Cardiac fibroblast (primary cell): ENCODE data around the gene ABLIM2.
A peak's percentile ranks its signal among the peaks of the same experiment; 100 is the strongest.

Experiments used
- DNase-seq, 2 donors: peaks; one replicate each; pipeline versions ENCODE4 v3.0.0 to v3.0.0-alpha.2; 2010; ENCODE audit warnings: low read depth in 2 of 2
- H3K4me3 ChIP-seq, 2 donors: replicated peaks in 1 of 2; 1 replicate in 1 of 2; 2 replicates in 1 of 2; pipeline ENCODE4 v1.5.1; 2011; ENCODE audit warnings: low read depth in 2 of 2, low read length in 2 of 2, mild to moderate bottlenecking in 2 of 2, moderate library complexity in 1 of 2
- CTCF ChIP-seq: IDR thresholded peaks from one replicate; pipeline ENCODE4 v1.5.1; 2011; ENCODE audit warnings: low read depth, mild to moderate bottlenecking, low read length, inconsistent platforms

ABLIM2 gene

GRCh38 chr4:8198206-8198905, 39.7 kb upstream of the ABLIM2 start:
- TF ChIP-seq CTCF: no peak
- no peak for DNase-seq
- H3K4me3 ChIP-seq: no peak overlapping the region

- no peak overlapping the region for H3K4me3 ChIP-seq
- TF ChIP-seq CTCF: no peak
- DNase-seq: no peak
Observed at GRCh38 chr4:8197521-8197920, 38.9 kb upstream of the ABLIM2 start.

- H3K4me3 ChIP-seq: no peak overlapping the region
- DNase-seq: no peak
- no peak for TF ChIP-seq CTCF
Observed at GRCh38 chr4:8195841-8196458, 37.3 kb upstream of the ABLIM2 start.

- TF ChIP-seq CTCF: no peak
- no peak for DNase-seq
- H3K4me3 ChIP-seq: no peak overlapping the region
Observed at GRCh38 chr4:8195431-8195830, 36.8 kb upstream of the ABLIM2 start.

GRCh38 chr4:8194306-8195242, 36.0 kb upstream of the ABLIM2 start:
- no peak overlapping the region for H3K4me3 ChIP-seq
- TF ChIP-seq CTCF: no peak
- no peak for DNase-seq

- DNase-seq: peak; percentile 61 to 69
- TF ChIP-seq CTCF: peak; percentile 37
- no peak overlapping the region for H3K4me3 ChIP-seq
Observed at GRCh38 chr4:8192748-8193738, 34.4 kb upstream of the ABLIM2 start.
